Spinal cord (tissue), 10 donors: ENCODE data around the gene FOXN4. TPM values are rescaled to one million over a fixed set of nuclear protein-coding genes. Genes with fewer than 3 reads are reported as not detected.
A peak's percentile ranks its signal among the peaks of the same experiment; 100 is the strongest.

Experiments
- DNase-seq, 6 donors: peaks; one replicate each; pipeline versions ENCODE4 v3.0.0 to v3.0.0-alpha.2; 2013 to 2015; ENCODE audit warnings: low spot score in 6 of 6, low read depth in 4 of 6
- H3K27ac ChIP-seq: one replicate; pipeline ENCODE4 v1.5.1; 2013; ENCODE audit warnings: low read depth, low read length, control low read depth
- H3K27me3 ChIP-seq: one replicate; pipeline ENCODE4 v1.6.1; 2013; ENCODE audit warnings: low read length; ENCODE audit not compliant: control insufficient read depth, insufficient read depth
- H3K36me3 ChIP-seq: one replicate; pipeline ENCODE4 v1.6.1; 2013; ENCODE audit warnings: low read length; ENCODE audit not compliant: control insufficient read depth, insufficient read depth
- H3K4me1 ChIP-seq: one replicate; pipeline ENCODE4 v1.6.1; 2013; ENCODE audit warnings: low read length; ENCODE audit not compliant: control insufficient read depth, insufficient read depth
- H3K4me3 ChIP-seq: one replicate; pipeline ENCODE4 v1.5.1; 2013; ENCODE audit warnings: low read depth, low read length, control low read depth
- H3K9me3 ChIP-seq: one replicate; pipeline ENCODE4 v1.6.1; 2013; ENCODE audit warnings: low read length; ENCODE audit not compliant: control insufficient read depth, insufficient read depth
- WGBS: methylation state at CpG from one replicate; pipeline ENCODE4 v1.1.5; 2013; ENCODE audit warnings: missing lambda C conversion rate; ENCODE audit not compliant: insufficient coverage; 5-methylcytosine and 5-hydroxymethylcytosine counted together
- polyA plus RNA-seq, 2 donors: library from polyadenylated mRNA; unstranded; fragments of 120-200 nt; gene quantifications; one replicate each; pipeline ENCODE4 v1.2.1, GENCODE V29; 2013; ENCODE audit not compliant: insufficient read length in 2 of 2
- total RNA-seq, 2 donors: library from RNA; depleted of rRNA in 1 of 2; stranded (reverse); fragments of 120-200 nt in 1 of 2; fragments of >200 nt in 1 of 2; gene quantifications; one replicate each; pipeline versions ENCODE4 v1.2.3 to v1.2.4, GENCODE V29; 2013 to 2014
- donor health status: healthy.

Gene FOXN4
- total and polyA plus RNA-seq, 4 donors: 0.33 to 1.4 (median 1.3) TPM; not detected in 1

DNA sequence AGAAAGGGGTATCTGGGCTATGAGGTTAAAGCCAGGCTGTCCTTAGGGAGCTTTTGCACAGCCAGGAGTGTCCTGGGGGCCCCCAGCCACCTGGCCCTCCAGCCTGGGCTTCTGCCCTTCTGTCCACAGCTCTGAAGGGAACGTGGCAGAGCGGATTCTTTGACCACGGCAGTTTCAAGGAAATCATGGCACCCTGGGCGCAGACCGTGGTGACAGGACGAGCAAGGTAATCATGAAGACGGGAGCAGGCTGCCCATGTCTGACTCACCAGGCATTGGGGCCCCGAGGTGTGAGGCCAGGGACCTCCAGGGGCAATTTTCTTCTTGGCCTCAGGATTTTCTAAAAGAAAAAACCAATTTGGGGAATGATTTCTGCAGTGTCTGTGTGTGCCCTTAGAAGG is 53.1 kb downstream of the FOXN4 start:
- Histone ChIP-seq H3K27me3 (no peaks in the 10 kb centered on the region), H3K4me1 (no peaks in the 10 kb centered on the region), H3K36me3 (peaks cover 19% of the 10 kb centered on the region), H3K27ac (no peak overlapping the region), H3K9me3 (peaks cover 6% of the 10 kb centered on the region), H3K4me3 (no peak overlapping the region)
- 96% methylated on average over 8 of the region's 8 CpGs for WGBS
- DNase-seq: no peak

DNA sequence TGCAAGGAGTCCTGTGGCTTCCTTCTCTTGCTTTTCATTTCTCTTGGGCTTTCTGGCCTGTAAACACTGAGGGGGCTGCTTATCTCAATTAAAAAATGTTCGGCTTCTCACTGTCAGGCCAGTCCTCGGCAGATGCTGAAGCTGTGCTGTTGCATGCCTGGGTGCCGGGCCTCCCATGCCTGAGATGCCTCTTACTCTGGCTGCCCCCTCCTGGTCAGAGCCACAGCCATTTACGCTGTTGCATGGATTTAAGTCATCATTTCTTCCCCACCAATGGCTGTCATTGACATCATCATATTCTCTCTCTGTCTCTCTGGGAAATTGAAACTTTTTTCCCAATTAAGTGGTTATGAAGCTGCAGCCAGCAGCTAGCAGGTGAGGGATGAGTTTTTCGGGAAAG is 53.7 kb downstream of the FOXN4 start:
- Histone ChIP-seq H3K27me3 (no peaks in the 10 kb centered on the region), H3K4me3 (no peak overlapping the region), H3K36me3 (peaks cover 19% of the 10 kb centered on the region), H3K27ac (no peak overlapping the region), H3K9me3 (peaks cover 7% of the 10 kb centered on the region), H3K4me1 (no peaks in the 10 kb centered on the region)
- no peak for DNase-seq
- WGBS: 69% methylated on average over 4 of the region's 5 CpGs

DNA sequence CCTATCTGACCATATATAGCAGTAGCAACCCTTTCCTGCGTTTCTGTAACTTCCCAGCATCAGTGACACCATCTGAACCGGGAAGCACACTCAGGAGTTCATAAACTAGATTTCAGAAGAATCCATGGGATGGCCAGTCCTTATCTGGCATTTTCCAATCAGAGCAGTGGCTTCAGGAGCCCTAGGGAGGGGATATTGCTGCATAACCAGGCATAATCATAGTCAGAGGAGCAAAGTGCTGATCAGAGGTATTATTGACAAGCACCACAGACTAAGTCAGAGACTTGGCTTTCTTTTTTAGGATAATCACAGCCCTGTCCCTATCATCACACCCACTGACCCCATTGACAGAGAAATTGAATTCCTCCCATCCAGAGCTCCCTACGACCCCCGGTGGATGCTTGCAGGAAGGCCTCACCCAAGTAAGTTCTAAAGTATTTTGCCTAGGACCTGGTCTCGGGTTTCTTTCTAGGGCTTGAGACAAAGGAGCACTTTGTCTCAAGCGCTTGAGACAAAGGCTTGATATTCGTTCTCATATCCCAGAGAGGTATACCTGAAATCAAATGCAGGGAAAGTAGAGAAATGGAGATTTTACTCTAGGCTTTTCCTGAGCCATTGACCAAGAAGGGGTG is 55.1 kb downstream of the FOXN4 start:
- H3K36me3 ChIP-seq: peaks cover 16% of the 10 kb centered on the region
- DNase-seq: no peak
- WGBS: 98% methylated on average over 6 of the region's 7 CpGs
- H3K4me3 ChIP-seq: no peak overlapping the region
- H3K9me3 ChIP-seq: peaks cover 7% of the 10 kb centered on the region
- H3K4me1 ChIP-seq: no peaks in the 10 kb centered on the region
- H3K27ac ChIP-seq: no peak overlapping the region
- no peaks in the 10 kb centered on the region for H3K27me3 ChIP-seq

DNA sequence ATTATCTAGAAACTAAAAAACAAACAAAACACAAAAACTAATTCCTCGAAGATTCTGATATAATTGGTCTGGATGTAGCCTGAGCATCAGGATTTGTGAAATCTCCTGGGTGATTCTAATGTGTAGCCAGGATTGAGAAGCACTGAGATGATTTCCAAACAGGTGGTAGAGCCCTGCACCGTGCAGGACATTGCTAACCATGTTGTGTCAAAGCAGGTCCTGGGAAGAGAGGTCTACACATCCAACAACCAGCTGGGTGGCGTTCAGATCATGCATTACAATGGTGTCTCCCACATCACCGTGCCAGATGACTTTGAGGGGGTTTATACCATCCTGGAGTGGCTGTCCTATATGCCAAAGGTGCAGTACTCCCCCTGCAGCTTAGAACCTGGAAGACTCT is 56.3 kb downstream of the FOXN4 start:
- Histone ChIP-seq H3K4me3 (no peak overlapping the region), H3K27me3 (no peaks in the 10 kb centered on the region), H3K27ac (no peak overlapping the region), H3K36me3 (peaks cover 7% of the 10 kb centered on the region), H3K9me3 (peaks cover 7% of the 10 kb centered on the region), H3K4me1 (no peaks in the 10 kb centered on the region)
- 82% methylated on average over 2 of the region's 4 CpGs for WGBS
- DNase-seq: no peak

DNA sequence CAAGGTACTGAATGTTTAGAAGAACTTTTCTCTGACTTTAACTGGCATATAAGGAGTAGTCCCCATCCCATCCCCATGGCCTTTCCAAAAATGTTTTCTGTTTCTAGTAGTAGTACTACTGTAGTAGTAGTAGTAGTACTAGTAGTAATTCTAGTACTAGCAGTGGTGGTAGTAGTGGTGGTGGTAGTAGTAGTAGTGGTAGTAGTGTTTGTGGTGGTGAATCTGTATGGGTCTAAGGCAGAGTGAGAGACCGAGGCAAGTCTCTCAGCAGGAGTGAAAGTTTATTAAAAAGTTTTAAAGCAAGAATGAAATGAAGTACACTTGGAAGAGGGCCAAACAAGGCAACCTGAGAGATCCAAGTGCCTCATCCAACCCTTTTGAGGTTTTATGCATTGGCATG is 58.6 kb downstream of the FOXN4 start:
- no peak overlapping the region for H3K27ac ChIP-seq
- H3K4me3 ChIP-seq: no peak overlapping the region
- peak in 1 of 6 donors; percentile 34 for DNase-seq
- 86% methylated on average over 1 of the region's 1 CpG for WGBS
- H3K27me3 ChIP-seq: no peaks in the 10 kb centered on the region
- peaks cover 7% of the 10 kb centered on the region for H3K9me3 ChIP-seq
- peaks cover 8% of the 10 kb centered on the region for H3K36me3 ChIP-seq
- no peaks in the 10 kb centered on the region for H3K4me1 ChIP-seq

DNA sequence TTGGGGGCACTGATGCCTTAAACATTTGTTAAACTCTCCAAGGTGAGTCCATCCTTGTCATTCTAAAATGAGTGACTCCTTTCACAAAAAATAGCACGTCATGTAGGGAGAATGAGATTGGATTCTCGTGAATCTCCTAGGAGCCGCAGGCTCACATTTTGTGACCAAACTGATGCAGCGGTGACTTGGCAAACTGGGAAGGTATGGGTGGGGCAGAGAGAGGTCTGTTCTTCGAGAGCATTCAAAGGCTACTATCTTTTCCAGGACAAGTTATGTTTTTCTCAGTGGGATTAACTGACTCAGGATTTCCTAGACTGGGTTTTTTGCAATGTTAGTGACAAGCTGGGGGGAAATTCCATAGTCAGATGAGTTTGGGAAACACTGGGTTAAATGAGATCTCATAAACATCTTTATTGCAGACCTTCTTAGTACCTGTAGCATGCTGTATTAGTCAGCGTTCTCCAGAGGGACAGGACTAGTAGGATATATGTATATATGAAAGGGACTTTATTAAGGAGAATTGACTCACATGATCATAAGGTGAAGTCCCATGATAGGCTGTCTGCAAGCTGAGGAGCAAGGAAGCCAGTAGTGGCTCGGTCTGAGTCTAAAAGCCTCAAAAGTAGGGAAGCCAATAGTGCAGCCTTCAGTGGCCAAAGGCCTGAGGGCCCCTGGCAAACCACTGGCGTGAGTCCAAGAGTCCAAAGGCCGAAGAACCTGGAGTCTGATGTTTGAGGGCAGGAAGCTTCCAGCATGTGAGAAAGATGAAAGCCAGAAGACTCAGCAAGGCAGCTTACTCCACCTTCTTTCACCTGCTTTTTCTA is 61.0 kb downstream of the FOXN4 start:
- Histone ChIP-seq H3K36me3 (peaks cover 8% of the 10 kb centered on the region), H3K4me3 (no peak overlapping the region), H3K4me1 (no peaks in the 10 kb centered on the region), H3K27ac (no peak overlapping the region), H3K9me3 (peaks cover 2% of the 10 kb centered on the region), H3K27me3 (no peaks in the 10 kb centered on the region)
- no peak for DNase-seq
- WGBS: 82% methylated on average over 9 of the region's 9 CpGs

DNA sequence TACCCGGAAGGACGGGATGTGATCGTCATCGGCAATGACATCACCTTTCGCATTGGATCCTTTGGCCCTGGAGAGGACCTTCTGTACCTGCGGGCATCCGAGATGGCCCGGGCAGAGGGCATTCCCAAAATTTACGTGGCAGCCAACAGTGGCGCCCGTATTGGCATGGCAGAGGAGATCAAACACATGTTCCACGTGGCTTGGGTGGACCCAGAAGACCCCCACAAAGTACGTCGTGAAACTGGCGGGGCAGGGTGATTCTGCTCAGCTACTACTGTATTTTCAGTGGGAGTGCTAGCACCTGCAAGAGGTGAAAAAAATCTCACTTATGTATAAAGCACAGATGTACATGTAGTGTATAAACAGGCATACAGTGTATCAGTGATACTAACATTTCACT is 62.9 kb downstream of the FOXN4 start:
- H3K27ac ChIP-seq: no peak overlapping the region
- H3K36me3 ChIP-seq: peaks cover 13% of the 10 kb centered on the region
- no peaks in the 10 kb centered on the region for H3K27me3 ChIP-seq
- 96% methylated on average over 14 of the region's 15 CpGs for WGBS
- H3K4me3 ChIP-seq: no peak overlapping the region
- peaks cover 2% of the 10 kb centered on the region for H3K9me3 ChIP-seq
- no peaks in the 10 kb centered on the region for H3K4me1 ChIP-seq
- no peak for DNase-seq

DNA sequence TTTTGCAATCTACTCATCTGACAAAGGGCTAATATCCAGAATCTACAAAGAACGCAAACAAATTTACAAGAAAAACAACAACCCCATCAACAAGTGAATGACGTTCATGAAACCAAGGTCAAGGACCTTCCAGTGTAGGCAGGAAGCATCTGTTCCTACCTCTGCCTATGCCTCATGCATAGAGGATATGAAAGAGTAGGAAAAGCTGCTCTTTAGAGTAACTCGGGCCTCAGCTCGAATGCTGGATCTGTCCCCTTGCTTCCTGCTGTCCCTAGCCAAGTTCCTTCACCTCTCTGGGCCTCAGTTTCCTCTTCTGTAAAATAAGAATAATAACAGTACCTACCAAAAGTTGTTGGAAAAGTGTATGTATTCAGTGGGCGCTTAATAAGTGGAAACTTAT is 65.0 kb downstream of the FOXN4 start:
- Histone ChIP-seq H3K27me3 (no peaks in the 10 kb centered on the region), H3K4me3 (no peak overlapping the region), H3K9me3 (no peaks in the 10 kb centered on the region), H3K4me1 (no peaks in the 10 kb centered on the region), H3K27ac (no peak overlapping the region), H3K36me3 (peaks cover 21% of the 10 kb centered on the region)
- 100% methylated on average over 1 of the region's 5 CpGs for WGBS
- DNase-seq: no peak

DNA sequence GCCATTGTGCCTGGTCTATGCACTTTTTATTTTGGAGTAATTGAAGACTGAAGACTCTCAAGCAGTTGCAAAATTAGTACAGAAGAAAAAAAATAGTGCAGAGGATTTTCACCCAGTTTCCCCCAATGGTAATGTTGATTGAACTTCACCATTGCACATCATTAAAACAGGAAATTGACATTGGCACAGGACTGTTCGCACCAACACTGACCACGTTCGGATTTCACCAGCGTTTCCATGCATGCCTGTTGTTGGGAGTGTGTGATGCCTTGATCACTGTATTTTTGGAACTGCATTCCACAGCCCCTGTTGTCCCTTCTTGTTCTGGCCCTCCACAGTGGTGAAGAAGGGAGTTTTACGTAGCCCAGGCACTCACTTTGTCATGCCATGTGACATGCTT is 67.1 kb downstream of the FOXN4 start:
- H3K27ac ChIP-seq: no peak overlapping the region
- peaks cover 29% of the 10 kb centered on the region for H3K36me3 ChIP-seq
- H3K27me3 ChIP-seq: no peaks in the 10 kb centered on the region
- H3K4me1 ChIP-seq: no peaks in the 10 kb centered on the region
- no peak for DNase-seq
- no peaks in the 10 kb centered on the region for H3K9me3 ChIP-seq
- 100% methylated on average over 1 of the region's 5 CpGs for WGBS
- H3K4me3 ChIP-seq: no peak overlapping the region

DNA sequence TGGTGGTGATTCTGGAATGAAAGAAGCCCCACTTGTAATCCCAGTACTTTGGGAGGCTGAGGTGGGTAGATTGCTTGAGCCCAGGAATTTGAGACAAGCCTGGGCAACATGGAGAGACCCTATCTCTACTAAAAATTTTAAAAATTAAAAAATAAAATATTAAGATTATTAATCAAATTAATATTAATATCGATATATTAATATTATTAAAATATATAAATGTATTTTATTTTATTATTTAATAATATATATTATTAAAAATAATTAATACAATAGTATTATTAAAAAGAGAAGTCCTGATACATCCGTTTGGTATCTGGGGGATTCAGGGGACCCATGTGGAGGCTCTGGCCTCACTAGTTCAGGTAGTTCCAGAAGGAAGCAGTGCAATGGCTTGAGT is 68.7 kb downstream of the FOXN4 start:
- no CpG with 5 or more reads among the region's 2 CpGs for WGBS
- no peaks in the 10 kb centered on the region for H3K27me3 ChIP-seq
- H3K4me3 ChIP-seq: no peak overlapping the region
- peaks cover 24% of the 10 kb centered on the region for H3K36me3 ChIP-seq
- H3K9me3 ChIP-seq: no peaks in the 10 kb centered on the region
- H3K27ac ChIP-seq: no peak overlapping the region
- H3K4me1 ChIP-seq: no peaks in the 10 kb centered on the region
- DNase-seq: no peak
